GM12891 (cell line): ENCODE measurements around the gene GCSH.

Source experiments
- POLR2A ChIP-seq: IDR thresholded peaks from 2 replicates; pipeline ENCODE4 v1.6.1; 2011; ENCODE audit warnings: low read depth, low read length, control low read depth
- POLR2AphosphoS5 ChIP-seq: IDR thresholded peaks from 2 replicates; pipeline ENCODE4 v1.6.1; 2011; ENCODE audit warnings: low read depth, low read length, control low read depth
- POU2F2 ChIP-seq: IDR thresholded peaks from 2 replicates; pipeline ENCODE4 v1.6.1; 2011; ENCODE audit warnings: low read depth, mild to moderate bottlenecking, control low read depth, low read length, moderate library complexity
- SPI1 ChIP-seq: IDR thresholded peaks from 2 replicates; pipeline ENCODE4 v1.6.1; 2011; ENCODE audit warnings: low read depth, low read length, control low read depth
- TAF1 ChIP-seq: IDR thresholded peaks from 2 replicates; pipeline ENCODE4 v1.6.1; 2011; ENCODE audit warnings: low read depth, low read length, control low read depth

GRCh38 chr16:81128726-81129524, 32.7 kb upstream of the GCSH start:
- TF ChIP-seq POLR2A (no peak), POLR2AphosphoS5 (no peak), TAF1 (no peak), SPI1 (no peak), POU2F2 (no peak)
